Measurements from ENCODE around the gene HBZ.
A peak's percentile ranks its signal among the peaks of the same experiment; 100 is the strongest.

GRCh38 chr16:117379-118365 is 34.8 kb upstream of the HBZ start:
- TF ChIP-seq CTCF (conservative IDR thresholded peaks at IDR 0.05 in 1 of 2, IDR thresholded peaks at IDR 0.05 in 1 of 2; ENCODE audit: extremely low read depth in 1 of 2, insufficient read depth in 1 of 2, low read depth in 1 of 2, low read length in 2 of 2) (peak; percentile 56 to 77), EZH2 (IDR thresholded peaks at IDR 0.05; ENCODE audit: borderline replicate concordance, low read length) (no peak)

Measured in mammary epithelial cell (primary cell).